NCI-H524 treated with DMSO at 0.1 percent for 48 hours (cell line): ENCODE results near the gene NMT1.

ENCODE experiments used
- DNase-seq: peaks from one replicate; lab custom pipeline; 2025; lab: John Stamatoyannopoulos, UW

NMT1 gene

DNA sequence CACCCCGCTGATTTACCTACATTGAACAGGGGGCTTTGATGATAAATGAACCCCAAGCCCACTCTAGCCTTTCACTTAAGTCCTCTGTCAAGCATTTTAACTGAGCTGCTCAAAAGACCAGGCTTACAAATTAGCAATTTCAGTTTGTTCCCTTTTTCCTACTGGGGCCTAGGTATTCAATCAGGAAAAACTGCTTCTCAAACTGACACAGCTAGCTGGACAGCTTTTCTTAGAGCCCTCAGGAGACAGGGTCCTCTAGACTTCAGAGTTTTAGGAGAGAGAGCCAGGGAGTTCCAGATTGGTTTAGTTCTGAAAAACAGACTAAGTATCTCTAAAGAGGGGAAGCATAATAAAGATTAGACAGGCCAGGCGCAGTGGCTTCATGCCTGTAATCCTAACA lies 94.4 kb downstream of the NMT1 start:
- no peak for DNase-seq

DNA sequence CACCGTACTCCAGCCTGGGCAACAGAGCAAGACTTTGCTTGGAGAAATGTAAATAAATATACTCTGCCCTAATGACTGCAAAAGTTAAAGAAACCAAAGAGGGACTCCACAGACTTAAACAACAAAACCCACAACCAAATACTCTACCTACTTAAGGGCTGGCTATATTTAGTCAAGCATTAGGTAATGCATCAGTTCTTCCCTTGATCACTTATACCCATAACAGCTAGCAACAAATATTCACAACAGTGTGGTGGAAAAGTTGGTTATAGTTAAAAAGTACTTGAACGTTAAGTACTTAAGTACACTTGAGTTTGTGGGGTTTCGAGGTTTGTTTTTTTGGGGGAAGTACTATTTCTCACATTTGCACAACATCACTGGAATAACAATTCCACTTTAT lies 95.1 kb downstream of the NMT1 start:
- no peak for DNase-seq
